Nephron progenitor cell (in vitro differentiated cells): ENCODE measurements around the gene GOLIM4.

Experiments
- DNase-seq: peaks from one replicate; pipeline ENCODE4 v3.0.0; 2021
- H3K27ac Mint-ChIP-seq: 2 replicates; pipeline ENCODE4 v1.8.0; 2021; ENCODE audit warnings: mild to moderate bottlenecking, moderate library complexity, mixed read lengths
- H3K27me3 Mint-ChIP-seq: 2 replicates; pipeline ENCODE4 v1.8.0; 2021; ENCODE audit warnings: mild to moderate bottlenecking, low read depth, mixed read lengths; ENCODE audit not compliant: poor library complexity
- H3K36me3 Mint-ChIP-seq: 2 replicates; pipeline ENCODE4 v1.8.0; 2021; ENCODE audit warnings: low read depth, mixed read lengths
- H3K4me1 Mint-ChIP-seq: 2 replicates; pipeline ENCODE4 v1.8.0; 2021; ENCODE audit warnings: mixed read lengths
- H3K4me3 Mint-ChIP-seq: 2 replicates; pipeline ENCODE4 v1.8.0; 2021; ENCODE audit warnings: mild to moderate bottlenecking, moderate library complexity, mixed read lengths
- H3K9me3 Mint-ChIP-seq: 2 replicates; pipeline ENCODE4 v1.8.0; 2021; ENCODE audit warnings: mild to moderate bottlenecking, moderate library complexity, mixed read lengths
- TF ChIP-seq, protein P1 (sequence below): fragments of 200-600 bp; sonication (generic); IDR thresholded peaks from 2 replicates; pipeline ENCODE4 v1.5.0; 2021; ENCODE audit warnings: antibody characterized with exemption

Gene GOLIM4

DNA sequence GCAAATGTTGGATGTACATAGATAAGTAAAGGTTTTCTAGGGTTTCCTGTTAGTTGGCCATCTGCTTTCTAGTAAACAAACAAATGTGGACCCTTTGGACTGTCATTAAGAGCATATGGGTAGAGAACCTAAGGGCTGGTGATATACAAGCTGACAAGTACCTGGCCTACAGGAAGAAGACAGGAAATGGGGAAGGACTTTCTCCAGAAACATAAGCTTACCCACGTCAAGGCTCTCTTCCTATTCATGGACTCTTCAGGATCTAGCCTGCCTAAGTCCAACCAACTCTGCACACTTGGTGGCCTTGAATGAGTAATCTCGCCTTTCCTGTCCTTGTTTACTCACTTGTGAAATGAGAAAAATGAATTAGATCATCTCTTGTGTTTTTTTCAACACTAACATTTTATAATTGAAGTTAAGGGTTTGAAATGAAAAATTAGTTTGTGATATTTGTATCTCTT lies 22.2 kb upstream of the GOLIM4 start:
- TF ChIP-seq, protein P1, sequence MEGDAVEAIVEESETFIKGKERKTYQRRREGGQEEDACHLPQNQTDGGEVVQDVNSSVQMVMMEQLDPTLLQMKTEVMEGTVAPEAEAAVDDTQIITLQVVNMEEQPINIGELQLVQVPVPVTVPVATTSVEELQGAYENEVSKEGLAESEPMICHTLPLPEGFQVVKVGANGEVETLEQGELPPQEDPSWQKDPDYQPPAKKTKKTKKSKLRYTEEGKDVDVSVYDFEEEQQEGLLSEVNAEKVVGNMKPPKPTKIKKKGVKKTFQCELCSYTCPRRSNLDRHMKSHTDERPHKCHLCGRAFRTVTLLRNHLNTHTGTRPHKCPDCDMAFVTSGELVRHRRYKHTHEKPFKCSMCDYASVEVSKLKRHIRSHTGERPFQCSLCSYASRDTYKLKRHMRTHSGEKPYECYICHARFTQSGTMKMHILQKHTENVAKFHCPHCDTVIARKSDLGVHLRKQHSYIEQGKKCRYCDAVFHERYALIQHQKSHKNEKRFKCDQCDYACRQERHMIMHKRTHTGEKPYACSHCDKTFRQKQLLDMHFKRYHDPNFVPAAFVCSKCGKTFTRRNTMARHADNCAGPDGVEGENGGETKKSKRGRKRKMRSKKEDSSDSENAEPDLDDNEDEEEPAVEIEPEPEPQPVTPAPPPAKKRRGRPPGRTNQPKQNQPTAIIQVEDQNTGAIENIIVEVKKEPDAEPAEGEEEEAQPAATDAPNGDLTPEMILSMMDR, result no peak
- Mint-ChIP-seq H3K27ac (no peak overlapping the region), H3K4me1 (peaks cover 12% of the 10 kb centered on the region), H3K36me3 (no peaks in the 10 kb centered on the region), H3K9me3 (no peaks in the 10 kb centered on the region), H3K27me3 (peaks cover under 1% of the 10 kb centered on the region), H3K4me3 (no peak overlapping the region)
- DNase-seq, result no peak

DNA sequence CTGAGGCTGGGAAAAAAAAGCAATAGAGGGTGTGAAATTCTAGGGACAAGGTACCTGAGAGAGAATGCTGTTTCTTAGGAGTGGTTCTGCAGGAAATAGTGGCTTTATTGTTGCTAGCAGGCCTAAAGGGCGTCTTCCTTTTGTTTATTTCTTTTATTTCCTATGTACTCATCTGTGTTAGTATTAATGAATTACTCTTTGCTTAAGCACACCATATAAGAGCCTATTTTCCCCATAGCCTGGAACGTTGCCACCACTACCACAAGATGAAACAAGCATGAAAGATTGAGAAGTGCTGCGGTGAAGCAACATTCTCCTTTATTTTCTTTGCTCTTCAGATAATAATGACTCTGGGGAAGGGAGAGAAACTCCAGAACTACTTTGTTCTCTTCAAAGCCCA lies 21.3 kb upstream of the GOLIM4 start:
- Mint-ChIP-seq H3K4me3 (no peak overlapping the region), H3K9me3 (no peaks in the 10 kb centered on the region), H3K36me3 (no peaks in the 10 kb centered on the region), H3K27me3 (no peaks in the 10 kb centered on the region), H3K27ac (peak overlapping the region; percentile 7), H3K4me1 (peaks cover 12% of the 10 kb centered on the region)
- TF ChIP-seq, protein P1, result no peak
- DNase-seq, result no peak

DNA sequence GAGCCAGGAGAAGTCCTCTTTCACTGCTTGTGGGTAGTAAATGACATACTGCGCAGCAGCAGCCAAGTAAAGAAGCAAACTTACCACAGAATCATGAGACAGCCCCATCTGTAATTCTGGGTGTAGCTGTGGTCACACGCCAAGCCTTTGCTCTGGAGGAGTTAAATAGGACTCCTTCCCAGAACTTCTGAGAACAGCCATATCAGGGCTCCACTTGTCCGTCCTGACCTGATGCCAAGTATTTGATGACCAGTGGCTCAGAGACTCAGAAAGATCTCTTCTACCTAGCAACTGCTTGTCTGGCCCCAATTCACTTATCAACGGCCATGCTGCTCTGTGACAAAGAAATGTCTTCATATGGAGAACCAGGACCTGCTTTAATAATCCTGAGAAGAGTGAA lies 20.6 kb upstream of the GOLIM4 start:
- H3K4me1 Mint-ChIP-seq, result peaks cover 12% of the 10 kb centered on the region
- no peaks in the 10 kb centered on the region for H3K9me3 Mint-ChIP-seq
- H3K36me3 Mint-ChIP-seq, result no peaks in the 10 kb centered on the region
- no peak for DNase-seq
- H3K27me3 Mint-ChIP-seq, result no peaks in the 10 kb centered on the region
- no peak overlapping the region for H3K27ac Mint-ChIP-seq
- TF ChIP-seq, protein P1, result no peak
- no peak overlapping the region for H3K4me3 Mint-ChIP-seq

DNA sequence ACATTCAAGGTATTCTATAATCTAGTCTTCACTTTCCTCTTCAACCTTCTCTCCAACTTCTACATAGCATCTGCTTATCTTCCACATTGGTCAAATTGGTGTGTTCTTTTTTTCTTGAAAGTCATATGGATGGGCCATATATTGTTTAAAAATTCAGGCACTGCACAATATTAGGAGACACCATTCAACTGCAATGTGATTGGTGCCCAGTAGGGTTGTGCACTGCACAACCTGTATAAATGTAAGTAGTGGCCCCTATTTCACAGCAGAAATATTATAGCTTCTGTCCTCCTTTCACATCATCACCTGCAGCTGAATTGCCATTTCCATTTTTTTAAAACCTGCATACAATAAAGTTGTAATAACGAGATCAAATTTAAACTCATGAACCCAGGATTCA lies 18.1 kb upstream of the GOLIM4 start:
- peaks cover 12% of the 10 kb centered on the region for H3K4me1 Mint-ChIP-seq
- no peak overlapping the region for H3K27ac Mint-ChIP-seq

DNA sequence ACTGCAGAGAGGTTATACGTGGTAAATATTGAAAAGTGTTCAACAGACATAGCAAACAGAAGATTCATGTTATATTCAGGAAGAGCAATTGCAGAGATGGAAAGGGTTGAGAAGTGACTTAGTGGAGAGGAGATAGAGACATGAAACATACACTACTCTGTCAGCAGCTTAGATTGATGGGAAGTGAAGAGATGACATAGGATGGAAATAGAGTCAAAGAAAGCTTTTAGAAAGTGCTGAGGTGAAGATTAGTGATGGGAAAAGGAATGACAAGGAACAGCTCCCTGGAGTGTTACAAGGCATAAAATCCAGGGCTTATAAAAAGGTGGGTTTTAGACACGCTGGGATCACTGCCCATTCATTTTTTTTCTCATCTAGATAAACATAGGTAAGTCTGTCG lies 17.2 kb upstream of the GOLIM4 start:
- H3K4me1 Mint-ChIP-seq, result peaks cover 11% of the 10 kb centered on the region
- no peaks in the 10 kb centered on the region for H3K9me3 Mint-ChIP-seq
- H3K4me3 Mint-ChIP-seq, result no peak overlapping the region
- no peak overlapping the region for H3K27ac Mint-ChIP-seq
- no peaks in the 10 kb centered on the region for H3K36me3 Mint-ChIP-seq
- TF ChIP-seq, protein P1, result no peak
- no peak for DNase-seq
- no peaks in the 10 kb centered on the region for H3K27me3 Mint-ChIP-seq

More for the DNA sequence above, 18.1 kb upstream of the GOLIM4 start:
- no peaks in the 10 kb centered on the region for H3K27me3 Mint-ChIP-seq
- H3K9me3 Mint-ChIP-seq, result no peaks in the 10 kb centered on the region
- no peaks in the 10 kb centered on the region for H3K36me3 Mint-ChIP-seq
- DNase-seq, result no peak
- no peak overlapping the region for H3K4me3 Mint-ChIP-seq
- TF ChIP-seq, protein P1, result no peak

DNA sequence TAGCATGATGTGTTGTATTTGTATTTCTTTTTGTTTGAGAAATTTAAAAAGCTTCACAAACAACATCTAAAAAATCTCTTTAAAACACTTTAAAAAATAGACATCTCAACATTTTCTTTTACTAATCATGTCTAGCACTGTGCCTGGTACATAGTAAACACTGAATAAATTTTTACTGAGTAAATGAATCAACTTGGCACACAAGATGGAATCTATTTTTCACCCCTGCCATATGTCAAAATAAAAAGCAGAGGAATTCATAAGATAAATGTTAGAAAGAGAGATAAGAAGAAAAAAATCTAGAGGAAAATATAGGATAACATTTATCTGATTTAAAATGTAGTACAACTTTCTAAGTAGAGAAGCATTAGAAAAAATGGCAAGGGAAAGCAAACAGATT lies 8.6 kb upstream of the GOLIM4 start:
- Mint-ChIP-seq H3K9me3 (no peaks in the 10 kb centered on the region), H3K4me1 (no peaks in the 10 kb centered on the region), H3K27me3 (peaks cover 5% of the 10 kb centered on the region), H3K36me3 (no peaks in the 10 kb centered on the region), H3K27ac (no peak overlapping the region), H3K4me3 (no peak overlapping the region)
- TF ChIP-seq, protein P1, result no peak
- no peak for DNase-seq
